Upper lobe of left lung (tissue), 4 donors: Measurements from ENCODE around the gene PFAS.

ENCODE experiments used
- EP300 ChIP-seq, 4 donors: sonication (generic); formaldehyde crosslinking; IDR thresholded peaks; one replicate each; pipeline ENCODE4 v1.5.1; 2017; ENCODE audit warnings: antibody characterized with exemption in 4 of 4, control low read depth in 2 of 4
- POLR2A ChIP-seq, 4 donors: fragments of 450-650 bp; IDR thresholded peaks; one replicate each; pipeline ENCODE4 v1.5.1; 2016 to 2017; ENCODE audit warnings: antibody characterized with exemption in 4 of 4, mild to moderate bottlenecking in 2 of 4
- POLR2AphosphoS5 ChIP-seq, 2 donors: sonication (generic); formaldehyde crosslinking; IDR thresholded peaks; one replicate each; pipeline ENCODE4 v1.5.1; 2017; ENCODE audit warnings: antibody characterized with exemption in 2 of 2
- TF ChIP-seq, protein P1 (sequence below), 6 experiments: fragments of 450-650 bp in 4 of 6; fragments of 200-600 bp in 2 of 6; sonication (generic) in 2 of 6; IDR thresholded peaks; one replicate each; pipeline ENCODE4 v1.5.1; 2016 to 2019; ENCODE audit warnings: antibody characterized with exemption in 6 of 6

DNA sequence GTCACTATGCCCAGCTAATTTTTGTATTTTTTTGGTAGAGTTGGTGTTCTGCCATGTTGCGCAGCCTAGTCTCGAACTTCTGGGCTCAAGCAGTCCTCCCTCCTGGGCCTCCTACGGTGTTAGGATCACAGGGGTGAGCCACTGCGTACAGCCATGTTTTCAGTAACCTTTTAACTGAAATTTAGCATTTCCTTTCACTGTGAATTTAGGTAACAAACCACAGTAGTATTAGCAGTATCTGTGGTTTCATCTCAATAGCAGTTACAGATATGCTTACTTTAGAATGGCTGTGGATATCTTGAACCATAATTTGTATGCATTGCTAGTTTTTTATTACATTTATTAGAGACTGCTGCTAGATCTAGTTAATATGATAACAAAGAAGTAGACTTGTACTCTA, 35.0 kb downstream of the PFAS start:
- TF ChIP-seq POLR2A (IDR thresholded peaks at IDR 0.05) = no peak
- TF ChIP-seq, protein P1, sequence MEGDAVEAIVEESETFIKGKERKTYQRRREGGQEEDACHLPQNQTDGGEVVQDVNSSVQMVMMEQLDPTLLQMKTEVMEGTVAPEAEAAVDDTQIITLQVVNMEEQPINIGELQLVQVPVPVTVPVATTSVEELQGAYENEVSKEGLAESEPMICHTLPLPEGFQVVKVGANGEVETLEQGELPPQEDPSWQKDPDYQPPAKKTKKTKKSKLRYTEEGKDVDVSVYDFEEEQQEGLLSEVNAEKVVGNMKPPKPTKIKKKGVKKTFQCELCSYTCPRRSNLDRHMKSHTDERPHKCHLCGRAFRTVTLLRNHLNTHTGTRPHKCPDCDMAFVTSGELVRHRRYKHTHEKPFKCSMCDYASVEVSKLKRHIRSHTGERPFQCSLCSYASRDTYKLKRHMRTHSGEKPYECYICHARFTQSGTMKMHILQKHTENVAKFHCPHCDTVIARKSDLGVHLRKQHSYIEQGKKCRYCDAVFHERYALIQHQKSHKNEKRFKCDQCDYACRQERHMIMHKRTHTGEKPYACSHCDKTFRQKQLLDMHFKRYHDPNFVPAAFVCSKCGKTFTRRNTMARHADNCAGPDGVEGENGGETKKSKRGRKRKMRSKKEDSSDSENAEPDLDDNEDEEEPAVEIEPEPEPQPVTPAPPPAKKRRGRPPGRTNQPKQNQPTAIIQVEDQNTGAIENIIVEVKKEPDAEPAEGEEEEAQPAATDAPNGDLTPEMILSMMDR (IDR thresholded peaks at IDR 0.05) = no peak
- TF ChIP-seq POLR2AphosphoS5 (IDR thresholded peaks at IDR 0.05) = no peak
- TF ChIP-seq EP300 (IDR thresholded peaks at IDR 0.05) = no peak
